ENCODE data around the gene WSB1.
A peak's percentile ranks its signal among the peaks of the same experiment; 100 is the strongest.

The WSB1 gene

GRCh38 chr17:27357236-27357635, 63.3 kb downstream of the WSB1 start:
- TF ChIP-seq HOXC10 (CRISPR knock-in tag; IDR thresholded peaks at IDR 0.05): no peak
- TF ChIP-seq ZIC2 (tag by site-specific recombination; IDR thresholded peaks at IDR 0.05): no peak
- Histone ChIP-seq H3K9me3 (ENCODE audit: control insufficient read depth, insufficient read depth, low read depth, low read length) (no peaks in the 10 kb centered on the region), H3K36me3 (ENCODE audit: control insufficient read depth in 2 of 2, insufficient read depth in 1 of 2, low read length in 2 of 2) (peaks cover 0 to 2% of the 10 kb centered on the region in 2 experiments; a peak in 1 of 3 replicates), H3K27ac (ENCODE audit: extremely low read depth, low read depth, low read length) (no peak overlapping the region), H3K4me1 (ENCODE audit: control insufficient read depth, insufficient read depth, low read length) (no peaks in the 10 kb centered on the region), H3K4me3 (ENCODE audit: low read depth, low read length) (no peak overlapping the region)
- POLR2A ChIA-PET: no interaction called here
- CTCF ChIA-PET: interaction anchor here (0.6 to 2.1 kb wide), 4 partner anchors 23 to 243 kb away, joined by 3 to 6 read pairs (median 4); no protein-coding TSS in a partner anchor

- no peak overlapping the region for H3K27ac ChIP-seq (ENCODE audit: extremely low read depth, low read depth, low read length)
- TF ChIP-seq ZFHX2 (tag by site-specific recombination; conservative IDR thresholded peaks at IDR 0.05): peak; percentile 98
- no peak for TF ChIP-seq ZNF433 (tag by site-specific recombination; IDR thresholded peaks at IDR 0.05; ENCODE audit: low read depth)
- 0 out of 2 replicates have a peak, but pooled peaks have one; percentile 14 for TF ChIP-seq ZNF398 (tag by site-specific recombination; IDR thresholded peaks at IDR 0.05)
- no peak for TF ChIP-seq ZNF501 (tag by site-specific recombination; IDR thresholded peaks at IDR 0.05)
- TF ChIP-seq ZNF19 (tag by site-specific recombination; IDR thresholded peaks at IDR 0.05; ENCODE audit: low read depth): no peak
- TF ChIP-seq KLF10 (tag by site-specific recombination; IDR thresholded peaks at IDR 0.05): no peak
- no peak for TF ChIP-seq ZNF473 (tag by site-specific recombination; IDR thresholded peaks at IDR 0.05)
- peak; percentile 98 for TF ChIP-seq EGR2 (tag by site-specific recombination; IDR thresholded peaks at IDR 0.05; ENCODE audit: low read depth)
- TF ChIP-seq ZNF544 (tag by site-specific recombination; IDR thresholded peaks at IDR 0.05): no peak
- no peak for TF ChIP-seq ZBTB10 (tag by site-specific recombination; IDR thresholded peaks at IDR 0.05)
- no peak for TF ChIP-seq ZSCAN5A (tag by site-specific recombination; IDR thresholded peaks at IDR 0.05)
- no peaks in the 10 kb centered on the region for H3K4me1 ChIP-seq (ENCODE audit: control insufficient read depth, insufficient read depth, low read length)
- no peaks in the 10 kb centered on the region for H3K9me3 ChIP-seq (ENCODE audit: control insufficient read depth, insufficient read depth, low read depth, low read length)
- ChIA-PET CTCF (interaction anchor here (0.8 to 1.1 kb wide), 3 partner anchors 19 to 239 kb away, joined by 3 to 5 read pairs (median 4); no protein-coding TSS in a partner anchor), POLR2A (no interaction called here)
- H3K36me3 ChIP-seq (ENCODE audit: control insufficient read depth in 2 of 2, insufficient read depth in 1 of 2, low read length in 2 of 2): no peaks in the 10 kb centered on the region
- no peak overlapping the region for H3K4me3 ChIP-seq (ENCODE audit: low read depth, low read length)
Observed at GRCh38 chr17:27360507-27360906, 66.6 kb downstream of the WSB1 start.

- TF ChIP-seq MZF1 (tag by site-specific recombination; IDR thresholded peaks at IDR 0.05; ENCODE audit: borderline replicate concordance) (no peak), ZNF768 (tag by site-specific recombination; IDR thresholded peaks at IDR 0.05) (no peak), ZNF510 (tag by site-specific recombination; IDR thresholded peaks at IDR 0.05; ENCODE audit: insufficient replicate concordance) (no peak)
- Histone ChIP-seq H3K4me3 (ENCODE audit: low read depth, low read length) (no peak overlapping the region), H3K27ac (ENCODE audit: extremely low read depth, low read depth, low read length) (no peak overlapping the region), H3K36me3 (ENCODE audit: control insufficient read depth in 2 of 2, insufficient read depth in 1 of 2, low read length in 2 of 2) (no peaks in the 10 kb centered on the region), H3K4me1 (ENCODE audit: control insufficient read depth, insufficient read depth, low read length) (no peaks in the 10 kb centered on the region), H3K9me3 (ENCODE audit: control insufficient read depth, insufficient read depth, low read depth, low read length) (no peaks in the 10 kb centered on the region)
- ChIA-PET CTCF (interaction anchor here (1.1 kb wide), 1 partner anchor 14 kb away, joined by 3 read pairs; no protein-coding TSS in a partner anchor), POLR2A (no interaction called here)
Observed at GRCh38 chr17:27361695-27362094, 67.8 kb downstream of the WSB1 start.

All from HEK293 (cell line).